T-cell (primary cell): ENCODE measurements around the gene TOR3A. TPM values are rescaled to one million over a fixed set of nuclear protein-coding genes. Genes with fewer than 3 reads are reported as not detected.

Experiments
- ATAC-seq, 4 experiments: fragments of 200-7000 bp in 3 of 4; fragments of 150-1000 bp in 1 of 4; cut with Tn5 transposase; replicated peaks in 1 of 4; 1 replicate in 3 of 4; 2 replicates in 1 of 4; pipeline ENCODE4 v1.10.0; 2021; ENCODE audit warnings: moderate library complexity in 3 of 4, mild to moderate bottlenecking in 2 of 4, moderate number of reproducible peaks in 1 of 4
- CTCF ChIA-PET, 2 donors: fragments of 300-600 bp; sonication (Branson Sonifier 250); formaldehyde crosslinking; loops; one replicate each; lab custom pipeline; 2022; ENCODE audit warnings: antibody characterized with exemption in 2 of 2; lab: Charles Lee
- POLR2A ChIA-PET, 2 donors: fragments of 300-600 bp; sonication (Branson Sonifier 250); formaldehyde crosslinking; loops; one replicate each; lab custom pipeline; 2022; ENCODE audit warnings: antibody characterized with exemption in 2 of 2; lab: Charles Lee
- DNase-seq, 35 experiments: peaks; one replicate each; pipeline versions ENCODE4 v3.0.0 to v3.0.0-alpha.2; 2013 to 2023
- H3K27ac ChIP-seq: one replicate; pipeline ENCODE4 v1.5.1; 2013; ENCODE audit warnings: low read length
- H3K27me3 ChIP-seq, 2 experiments: replicated peaks in 1 of 2; 1 replicate in 1 of 2; 2 replicates in 1 of 2; pipeline versions ENCODE4 v1.6.1 to v1.7.0; 2013; ENCODE audit warnings: low read length in 1 of 2, mixed read lengths in 1 of 2; ENCODE audit not compliant: control insufficient read depth in 2 of 2, insufficient read depth in 2 of 2; ENCODE audit errors: extremely low read depth in 1 of 2
- H3K36me3 ChIP-seq, 2 donors: 1 replicate in 1 of 2; 2 replicates in 1 of 2; pipeline versions ENCODE4 v1.6.1 to v1.7.0; 2013; ENCODE audit warnings: low read length in 1 of 2; ENCODE audit not compliant: control insufficient read depth in 2 of 2, insufficient read depth in 1 of 2; ENCODE audit errors: extremely low read depth in 1 of 2
- H3K4me1 ChIP-seq, 2 experiments: 1 replicate in 1 of 2; 2 replicates in 1 of 2; pipeline versions ENCODE4 v1.6.1 to v1.7.0; 2013; ENCODE audit warnings: low read length in 2 of 2, mixed read lengths in 1 of 2; ENCODE audit not compliant: insufficient read depth in 2 of 2, control insufficient read depth in 1 of 2; ENCODE audit errors: extremely low read depth in 1 of 2
- H3K4me3 ChIP-seq, 2 donors: 1 replicate in 1 of 2; 2 replicates in 1 of 2; pipeline versions ENCODE4 v1.5.1 to v1.7.0; 2013; ENCODE audit warnings: mild to moderate bottlenecking in 2 of 2, low read length in 1 of 2, moderate library complexity in 1 of 2; ENCODE audit not compliant: control insufficient read depth in 1 of 2; ENCODE audit errors: extremely low read depth in 1 of 2
- H3K9me3 ChIP-seq: 2 replicates; pipeline ENCODE4 v1.7.0; 2013
- H3K27ac Mint-ChIP-seq, 2 donors: one replicate each; pipeline ENCODE4 v1.8.0; 2020 to 2021; ENCODE audit warnings: mild to moderate bottlenecking in 2 of 2, mixed read lengths in 2 of 2
- H3K27me3 Mint-ChIP-seq, 2 donors: one replicate each; pipeline ENCODE4 v1.8.0; 2021 to 2022; ENCODE audit warnings: mixed read lengths in 2 of 2
- H3K36me3 Mint-ChIP-seq: one replicate; pipeline ENCODE4 v1.8.0; 2021; ENCODE audit warnings: mixed read lengths
- H3K4me1 Mint-ChIP-seq, 3 donors: one replicate each; pipeline ENCODE4 v1.8.0; 2020 to 2022; ENCODE audit warnings: mixed read lengths in 3 of 3, mild to moderate bottlenecking in 1 of 3
- H3K4me3 Mint-ChIP-seq, 3 donors: one replicate each; pipeline ENCODE4 v1.8.0; 2020 to 2022; ENCODE audit warnings: mild to moderate bottlenecking in 3 of 3, mixed read lengths in 3 of 3, moderate library complexity in 3 of 3
- H3K9me3 Mint-ChIP-seq, 3 donors: one replicate each; pipeline ENCODE4 v1.8.0; 2020 to 2022; ENCODE audit warnings: mixed read lengths in 3 of 3
- WGBS: methylation state at CpG from one replicate; pipeline ENCODE4 v1.1.5; 2013; ENCODE audit warnings: missing lambda C conversion rate; ENCODE audit not compliant: insufficient coverage; 5-methylcytosine and 5-hydroxymethylcytosine counted together
- total RNA-seq, 35 experiments: library from RNA in 6 of 35; stranded (reverse) in 6 of 35; fragments of 120-200 nt in 1 of 35; gene quantifications; one replicate each; pipeline versions ENCODE4 v1.2.1 to v1.2.4 and lab custom pipeline; 2013 to 2026

The TOR3A gene
- total RNA-seq, 5 donors from 2014 or later (not counting 1 experiment from before 2014, with no cell fraction given): 19.1 to 30.6 (median 23.7) TPM

GRCh38 chr1:179144626-179145025, 62.8 kb downstream of the TOR3A start:
- H3K4me3 ChIP-seq: no peak overlapping the region
- H3K9me3 Mint-ChIP-seq: no peaks in the 10 kb centered on the region
- H3K27ac Mint-ChIP-seq: no peak overlapping the region
- no peak overlapping the region for H3K4me3 Mint-ChIP-seq
- H3K27me3 ChIP-seq: no peaks in the 10 kb centered on the region
- DNase-seq (no peak), ATAC-seq (no peak)
- H3K4me1 ChIP-seq: peaks cover 18 to 33% of the 10 kb centered on the region in 2 experiments
- H3K36me3 Mint-ChIP-seq: peaks cover 23% of the 10 kb centered on the region
- no CpG with 5 or more reads among the region's 1 CpG for WGBS
- no peaks in the 10 kb centered on the region for H3K27me3 Mint-ChIP-seq
- CTCF ChIA-PET: no interaction called here
- H3K4me1 Mint-ChIP-seq: peaks cover 40 to 47% (median 45%) of the 10 kb centered on the region in 3 donors
- H3K27ac ChIP-seq: no peak overlapping the region
- POLR2A ChIA-PET: no interaction called here
- H3K9me3 ChIP-seq: no peaks in the 10 kb centered on the region
- peaks cover 0 to 3% of the 10 kb centered on the region in 2 donors for H3K36me3 ChIP-seq

- Histone ChIP-seq H3K4me1 (peaks cover 16 to 27% of the 10 kb centered on the region in 2 experiments), H3K27ac (no peak overlapping the region), H3K27me3 (no peaks in the 10 kb centered on the region), H3K4me3 (no peak overlapping the region), H3K9me3 (no peaks in the 10 kb centered on the region), H3K36me3 (peaks cover 0 to 3% of the 10 kb centered on the region in 2 donors)
- POLR2A ChIA-PET: interaction anchor here in 1 of 2 donors (0.5 kb wide), 1 partner anchor 240 kb away, joined by 3 read pairs; no protein-coding TSS in a partner anchor
- Mint-ChIP-seq H3K9me3 (peaks cover 0 to 4% (median 0%) of the 10 kb centered on the region in 3 donors), H3K36me3 (peaks cover 20% of the 10 kb centered on the region), H3K27ac (peak overlapping the region; percentile 15 to 49), H3K4me1 (peaks cover 33 to 43% (median 38%) of the 10 kb centered on the region in 3 donors), H3K27me3 (no peaks in the 10 kb centered on the region), H3K4me3 (no peak overlapping the region)
- WGBS: 75% methylated on average over 3 of the region's 3 CpGs
- CTCF ChIA-PET: no interaction called here
- peak; percentile 28 to 63 (median 54) for ATAC-seq
- no peak for DNase-seq
Observed at GRCh38 chr1:179145521-179145920, 63.7 kb downstream of the TOR3A start.

Other genes with a start within 250 kb of the TOR3A start
- gene ANGPTL1, start 211.0 kb upstream of the TOR3A start, total RNA-seq: under 1 TPM in 2 of 5 donors, not detected in 3; 0.09 to 0.22 TPM
- gene FAM20B, start 56.2 kb upstream of the TOR3A start, total RNA-seq: 10 to 100 TPM; 17.2 to 26.6 (median 25.5) TPM
- 10 to 100 TPM; 14.9 to 20.0 (median 15.9) TPM for gene ABL2, start 147.6 kb downstream of the TOR3A start, total RNA-seq
- 10 to 100 TPM; 35.0 to 42.1 (median 39.1) TPM for gene SOAT1, start 211.7 kb downstream of the TOR3A start, total RNA-seq